Measurements from ENCODE around the gene POLDIP3.

POLDIP3 gene

DNA sequence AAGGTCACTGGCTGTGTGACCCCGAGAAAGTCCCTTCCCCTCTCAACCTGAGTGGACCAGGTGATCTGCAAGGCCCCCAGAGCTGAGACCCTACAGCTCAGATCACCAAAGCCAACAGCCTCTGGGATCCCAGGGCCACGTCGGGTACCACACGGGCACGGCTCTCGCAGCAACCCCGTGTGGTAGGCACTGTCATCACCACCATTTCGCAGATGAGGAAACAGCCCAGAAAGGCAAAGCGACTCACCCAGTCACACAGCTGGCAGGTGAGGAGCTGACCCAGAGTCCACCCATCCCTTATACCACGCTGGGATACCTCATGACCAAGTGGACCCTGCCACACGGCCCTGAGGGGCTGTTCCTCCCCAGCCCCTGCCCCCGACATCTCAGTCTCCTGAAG lies 22.9 kb upstream of the POLDIP3 start:
- TF ChIP-seq, protein P1, sequence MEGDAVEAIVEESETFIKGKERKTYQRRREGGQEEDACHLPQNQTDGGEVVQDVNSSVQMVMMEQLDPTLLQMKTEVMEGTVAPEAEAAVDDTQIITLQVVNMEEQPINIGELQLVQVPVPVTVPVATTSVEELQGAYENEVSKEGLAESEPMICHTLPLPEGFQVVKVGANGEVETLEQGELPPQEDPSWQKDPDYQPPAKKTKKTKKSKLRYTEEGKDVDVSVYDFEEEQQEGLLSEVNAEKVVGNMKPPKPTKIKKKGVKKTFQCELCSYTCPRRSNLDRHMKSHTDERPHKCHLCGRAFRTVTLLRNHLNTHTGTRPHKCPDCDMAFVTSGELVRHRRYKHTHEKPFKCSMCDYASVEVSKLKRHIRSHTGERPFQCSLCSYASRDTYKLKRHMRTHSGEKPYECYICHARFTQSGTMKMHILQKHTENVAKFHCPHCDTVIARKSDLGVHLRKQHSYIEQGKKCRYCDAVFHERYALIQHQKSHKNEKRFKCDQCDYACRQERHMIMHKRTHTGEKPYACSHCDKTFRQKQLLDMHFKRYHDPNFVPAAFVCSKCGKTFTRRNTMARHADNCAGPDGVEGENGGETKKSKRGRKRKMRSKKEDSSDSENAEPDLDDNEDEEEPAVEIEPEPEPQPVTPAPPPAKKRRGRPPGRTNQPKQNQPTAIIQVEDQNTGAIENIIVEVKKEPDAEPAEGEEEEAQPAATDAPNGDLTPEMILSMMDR (conservative IDR thresholded peaks at IDR 0.05) = no peak
- no peak for TF ChIP-seq ZFX (IDR thresholded peaks at IDR 0.05)
- H3K27ac ChIP-seq = no peak overlapping the region

DNA sequence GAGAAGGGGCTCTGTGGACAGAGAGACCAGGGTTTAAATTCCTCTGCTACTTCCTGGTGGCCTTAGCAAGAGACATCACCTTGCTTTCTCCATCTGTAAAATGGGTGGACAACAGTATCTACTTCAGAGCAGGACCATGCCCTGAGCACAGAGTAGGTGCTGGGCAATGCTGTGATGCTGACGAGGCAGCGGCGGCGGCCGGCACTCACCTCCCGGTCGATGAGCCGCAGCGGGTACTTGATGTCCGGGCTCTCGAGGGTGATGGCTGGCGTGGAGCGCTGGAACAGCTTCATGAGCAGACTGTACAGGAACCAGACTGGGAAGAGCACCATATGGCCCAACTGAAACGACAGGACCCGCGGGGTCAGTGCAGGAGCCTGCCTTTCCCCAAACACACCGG lies 21.8 kb upstream of the POLDIP3 start:
- no peak overlapping the region for H3K27ac ChIP-seq

DNA sequence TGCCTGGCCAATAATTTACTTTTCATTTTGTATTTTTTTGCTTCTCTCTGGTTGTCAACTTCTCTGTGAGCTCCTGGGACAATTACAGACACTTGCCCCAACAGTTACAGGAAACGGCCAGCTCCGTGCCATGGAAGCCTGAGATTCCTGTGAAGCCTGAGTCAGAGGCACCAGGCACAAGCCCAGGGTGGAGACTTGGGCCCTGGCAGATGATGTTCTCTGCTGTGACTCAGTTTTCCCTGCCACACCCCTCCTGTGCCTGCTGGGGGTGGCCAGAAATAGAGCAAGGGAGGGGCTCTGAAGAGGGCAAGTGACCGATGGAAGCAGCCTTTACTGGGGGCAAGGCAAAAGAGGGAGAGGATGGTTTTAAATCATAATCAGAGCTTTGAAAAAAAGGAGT lies 20.8 kb upstream of the POLDIP3 start:
- TF ChIP-seq, protein P1 (conservative IDR thresholded peaks at IDR 0.05) = no peak
- no peak for TF ChIP-seq ZFX (IDR thresholded peaks at IDR 0.05)
- no peak overlapping the region for H3K27ac ChIP-seq

More for the DNA sequence above, 21.8 kb upstream of the POLDIP3 start:
- TF ChIP-seq ZFX (IDR thresholded peaks at IDR 0.05) = no peak
- TF ChIP-seq, protein P1 (conservative IDR thresholded peaks at IDR 0.05) = no peak

DNA sequence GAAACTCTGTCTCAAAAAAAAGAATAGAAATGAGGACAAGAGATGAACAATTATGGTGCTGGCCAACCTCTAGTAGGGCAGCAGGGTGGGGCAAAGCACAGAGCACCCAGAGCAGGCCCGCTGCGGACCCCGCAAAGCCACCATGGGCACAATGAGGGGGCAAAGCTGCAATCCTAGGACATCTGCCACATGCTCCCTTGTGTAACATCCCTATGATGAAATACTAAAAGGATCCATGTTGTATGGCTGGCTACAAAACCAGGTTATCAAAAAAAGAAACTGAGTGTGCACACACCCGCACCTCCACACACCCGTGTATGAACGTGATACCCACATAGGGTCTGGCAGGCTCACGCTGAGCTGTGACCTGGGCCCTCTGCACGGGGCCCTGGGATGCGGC lies 18.3 kb upstream of the POLDIP3 start:
- H3K27ac ChIP-seq = no peak overlapping the region

DNA sequence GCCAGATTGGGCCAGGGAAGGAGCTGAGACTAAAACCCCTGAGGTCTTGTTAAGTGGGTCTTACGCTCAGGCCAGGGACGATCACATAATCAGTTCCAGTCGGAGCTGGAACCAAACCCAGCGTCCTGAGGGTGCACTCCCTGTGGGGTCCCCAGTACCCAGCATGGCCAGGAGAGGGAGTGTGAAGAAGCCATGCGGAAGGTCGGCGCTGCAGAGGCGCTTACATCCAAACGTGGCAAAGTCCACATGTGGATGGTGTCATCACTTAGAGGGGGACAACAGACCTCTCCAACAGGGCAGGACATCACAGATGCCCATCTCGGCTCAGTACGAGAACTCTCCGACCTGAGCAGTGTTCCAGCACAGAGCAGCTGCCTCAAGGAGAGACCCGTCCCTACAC lies 17.4 kb upstream of the POLDIP3 start:
- no peak for TF ChIP-seq ZFX (IDR thresholded peaks at IDR 0.05)
- TF ChIP-seq, protein P1 (conservative IDR thresholded peaks at IDR 0.05) = no peak
- no peak overlapping the region for H3K27ac ChIP-seq

More for the DNA sequence above, 18.3 kb upstream of the POLDIP3 start:
- TF ChIP-seq, protein P1 (conservative IDR thresholded peaks at IDR 0.05) = no peak
- no peak for TF ChIP-seq ZFX (IDR thresholded peaks at IDR 0.05)

DNA sequence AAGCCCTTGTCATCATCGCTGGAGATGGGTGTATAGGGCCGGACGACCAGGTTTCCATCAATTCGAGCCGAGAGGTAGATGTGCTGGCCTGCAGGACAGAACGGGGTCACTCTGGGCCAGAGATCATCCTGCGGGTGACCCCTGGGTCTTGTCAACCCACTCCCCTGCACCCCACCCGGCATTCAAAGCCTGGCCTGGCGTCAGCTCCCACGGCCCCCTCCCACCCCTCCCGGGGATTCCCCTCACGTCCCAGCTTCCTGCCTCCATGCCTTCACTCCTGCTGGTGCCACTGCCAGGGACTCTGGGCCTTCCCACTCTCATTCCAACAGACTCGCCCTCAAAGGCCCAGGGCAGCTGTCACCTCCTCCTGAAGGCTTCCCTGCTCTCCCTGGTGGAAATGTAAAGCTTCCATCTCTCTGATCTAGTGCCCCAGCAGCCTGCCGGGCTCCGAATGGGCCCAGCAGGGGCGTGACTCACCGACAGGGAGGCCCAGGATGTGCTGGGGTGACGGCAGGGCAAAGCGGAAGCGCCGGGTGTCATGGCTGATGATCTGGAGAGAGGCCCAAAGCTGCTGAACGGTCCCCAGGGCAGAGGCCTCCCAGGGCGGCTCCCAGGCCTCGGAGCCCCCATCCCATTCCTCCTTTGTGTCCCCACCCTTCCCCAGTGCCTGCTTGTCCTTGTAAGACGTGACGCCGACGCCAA lies 16.4 kb upstream of the POLDIP3 start:
- no peak overlapping the region for H3K27ac ChIP-seq
- TF ChIP-seq, protein P1 (conservative IDR thresholded peaks at IDR 0.05) = no peak

DNA sequence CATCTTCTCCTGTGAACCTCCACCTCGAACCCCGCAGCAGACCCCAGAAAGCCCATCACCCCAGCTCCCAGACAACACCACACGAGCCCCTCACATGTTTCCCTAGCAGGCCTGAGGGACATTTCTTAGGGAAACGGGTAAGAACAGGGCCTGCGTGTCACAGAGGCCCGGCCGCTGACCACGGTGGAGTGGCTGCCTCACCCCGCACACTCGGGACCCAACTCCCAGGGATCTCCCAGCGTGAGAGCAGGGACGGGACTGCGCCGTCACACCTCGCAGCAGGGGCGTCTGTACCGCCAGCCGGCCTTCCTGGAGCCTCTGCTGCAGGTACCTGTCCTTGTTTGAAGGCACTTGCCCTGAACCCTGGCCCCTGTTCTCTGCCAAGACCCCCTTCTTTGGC lies 15.5 kb upstream of the POLDIP3 start:
- H3K27ac ChIP-seq = no peak overlapping the region
- TF ChIP-seq, protein P1 (conservative IDR thresholded peaks at IDR 0.05) = no peak
- TF ChIP-seq ZFX (IDR thresholded peaks at IDR 0.05) = no peak

Data from C4-2B (cell line).